OCI-M2 (cell line): ENCODE results near the gene RHOBTB1.
"Not testable (repeated sequence)": the region's sequence is repeated elsewhere in the genome, so short reads cannot be mapped to it uniquely, and the experiment has no call there.

ENCODE experiments used
- DNase-seq: peaks from one replicate; lab custom pipeline; 2025; ENCODE audit not compliant: unreplicated experiment; lab: John Stamatoyannopoulos, UW

The RHOBTB1 gene

GRCh38 chr10:60944058-60944909, at the start of gene RHOBTB1:
Gene RHOBTB1, minus strand, starts transcription at chr10:60944185. Its CDS starts 32,643 bp downstream, at chr10:60911542.
- no peak for DNase-seq

GRCh38 chr10:60992636-60993035, 48.7 kb upstream of the RHOBTB1 start:
- DNase-seq = no peak

- DNase-seq = no peak
These were observed 46.7 kb upstream of the RHOBTB1 start for GRCh38 chr10:60990663-60991062.

GRCh38 chr10:60989400-60989876, 45.5 kb upstream of the RHOBTB1 start:
- no peak for DNase-seq

- no peak for DNase-seq
These were observed 42.8 kb upstream of the RHOBTB1 start for GRCh38 chr10:60986791-60987190.

- no peak for DNase-seq
These were observed 42.0 kb upstream of the RHOBTB1 start for GRCh38 chr10:60985951-60986350.

GRCh38 chr10:60980997-60981396, 37.0 kb upstream of the RHOBTB1 start:
- no peak for DNase-seq

GRCh38 chr10:60979667-60980104, 35.7 kb upstream of the RHOBTB1 start:
- DNase-seq = no peak

- DNase-seq = no peak
These were observed 34.5 kb upstream of the RHOBTB1 start for GRCh38 chr10:60978287-60979115.

- no peak for DNase-seq
These were observed 33.5 kb upstream of the RHOBTB1 start for GRCh38 chr10:60977161-60978122.

GRCh38 chr10:60976687-60977086, 32.7 kb upstream of the RHOBTB1 start:
- DNase-seq = no peak

- no peak for DNase-seq
These were observed 31.7 kb upstream of the RHOBTB1 start for GRCh38 chr10:60975716-60976115.

- DNase-seq = no peak
These were observed 30.6 kb upstream of the RHOBTB1 start for GRCh38 chr10:60974463-60975149.

- no peak for DNase-seq
These were observed 29.1 kb upstream of the RHOBTB1 start for GRCh38 chr10:60973086-60973485.

- not testable (repeated sequence) for DNase-seq
These were observed 28.2 kb upstream of the RHOBTB1 start for GRCh38 chr10:60972181-60972580.

- DNase-seq = no peak
These were observed 26.5 kb upstream of the RHOBTB1 start for GRCh38 chr10:60970526-60970925.

- no peak for DNase-seq
These were observed 24.5 kb upstream of the RHOBTB1 start for GRCh38 chr10:60968504-60968903.

- no peak for DNase-seq
These were observed 24.0 kb upstream of the RHOBTB1 start for GRCh38 chr10:60967854-60968484.

GRCh38 chr10:60967260-60967659, 23.3 kb upstream of the RHOBTB1 start:
- no peak for DNase-seq

- DNase-seq = no peak
These were observed 21.7 kb upstream of the RHOBTB1 start for GRCh38 chr10:60965696-60966095.
